Stimulated activated naive CD8-positive, alpha-beta T cell treated with anti-CD3 and anti-CD28 coated beads, Interleukin-15, Interleukin-2, amounts not matched to agents 100 U/mL and 50 U/mL, for 24 hours (primary cell): ENCODE measurements around the gene BCAP31.
A peak's percentile ranks its signal among the peaks of the same experiment; 100 is the strongest.
"Not testable (repeated sequence)": the region's sequence is repeated elsewhere in the genome, so short reads cannot be mapped to it uniquely, and the experiment has no call there.

ENCODE experiments used
- ATAC-seq: fragments of 150-1000 bp; cut with Tn5 transposase; one replicate; pipeline ENCODE4 v1.10.0; 2021
- DNase-seq: peaks from one replicate; pipeline ENCODE4 v3.0.0; 2021

BCAP31 gene

DNA sequence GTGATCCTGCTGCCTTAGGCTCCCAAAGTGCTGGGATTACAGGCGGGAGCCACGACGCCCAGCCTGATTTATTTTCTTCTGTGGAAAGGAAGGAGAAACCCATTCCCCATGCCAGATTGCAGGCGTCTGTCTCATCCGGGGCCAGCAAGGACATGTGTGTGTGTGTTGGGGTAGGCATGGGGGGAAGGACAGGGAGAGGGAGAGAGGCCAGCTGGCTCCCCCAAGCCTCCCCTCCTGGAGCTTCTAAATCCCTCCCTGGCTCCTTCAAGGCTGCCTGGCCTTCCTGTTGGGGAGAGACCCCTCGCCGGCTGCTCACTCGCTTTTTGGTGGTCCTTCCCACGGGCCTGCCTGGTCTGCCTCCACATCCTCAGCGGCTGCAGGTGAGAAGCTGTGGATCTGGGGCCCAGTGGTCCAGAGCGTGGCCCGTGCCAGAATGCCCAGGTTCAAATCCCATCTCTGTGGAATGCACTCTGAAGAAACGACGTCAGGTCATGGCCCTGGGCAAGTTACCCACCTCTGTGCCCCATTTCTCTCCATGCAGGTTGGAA lies 38.5 kb upstream of the BCAP31 start:
- DNase-seq (no peak), ATAC-seq (no peak)

DNA sequence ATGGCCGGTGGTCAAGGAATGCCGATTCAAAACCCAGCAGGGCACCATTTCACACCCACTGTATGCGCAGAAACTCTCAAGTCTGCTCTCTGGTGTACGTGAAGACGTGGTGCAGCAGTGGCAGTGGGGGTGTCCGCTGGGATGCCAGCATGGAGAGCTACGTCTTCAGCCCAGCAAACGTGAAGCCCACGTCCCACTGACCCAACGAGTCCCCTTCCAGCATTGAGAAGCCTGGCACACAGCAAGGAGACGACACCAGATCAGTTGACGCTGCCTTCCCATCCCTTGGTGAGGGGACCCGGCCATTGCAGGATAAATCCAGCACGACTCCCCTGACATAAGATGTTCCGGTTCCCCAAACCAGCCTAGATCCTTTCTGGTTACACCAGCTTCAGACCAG lies 37.7 kb upstream of the BCAP31 start:
- DNase-seq: no peak
- no peak for ATAC-seq

DNA sequence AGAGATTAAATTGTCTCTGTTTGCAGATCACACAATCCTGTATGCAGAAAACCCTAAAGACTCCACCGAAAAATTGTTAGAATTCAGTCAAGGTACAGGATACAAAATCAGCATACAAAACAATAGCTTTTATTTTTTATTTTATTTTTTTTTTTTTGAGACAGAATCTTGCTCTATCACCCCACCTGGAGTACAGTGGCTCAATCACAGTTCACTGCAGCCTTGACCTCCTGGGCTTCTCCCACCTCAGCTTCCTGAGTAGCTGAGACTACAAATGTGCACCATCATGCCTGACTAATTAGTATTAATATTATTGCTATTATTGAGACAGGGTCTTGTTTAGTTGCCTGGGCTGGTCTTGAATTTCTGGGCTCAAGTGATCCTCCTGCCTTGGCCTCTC lies 30.9 kb upstream of the BCAP31 start:
- no peak for ATAC-seq
- DNase-seq: no peak

DNA sequence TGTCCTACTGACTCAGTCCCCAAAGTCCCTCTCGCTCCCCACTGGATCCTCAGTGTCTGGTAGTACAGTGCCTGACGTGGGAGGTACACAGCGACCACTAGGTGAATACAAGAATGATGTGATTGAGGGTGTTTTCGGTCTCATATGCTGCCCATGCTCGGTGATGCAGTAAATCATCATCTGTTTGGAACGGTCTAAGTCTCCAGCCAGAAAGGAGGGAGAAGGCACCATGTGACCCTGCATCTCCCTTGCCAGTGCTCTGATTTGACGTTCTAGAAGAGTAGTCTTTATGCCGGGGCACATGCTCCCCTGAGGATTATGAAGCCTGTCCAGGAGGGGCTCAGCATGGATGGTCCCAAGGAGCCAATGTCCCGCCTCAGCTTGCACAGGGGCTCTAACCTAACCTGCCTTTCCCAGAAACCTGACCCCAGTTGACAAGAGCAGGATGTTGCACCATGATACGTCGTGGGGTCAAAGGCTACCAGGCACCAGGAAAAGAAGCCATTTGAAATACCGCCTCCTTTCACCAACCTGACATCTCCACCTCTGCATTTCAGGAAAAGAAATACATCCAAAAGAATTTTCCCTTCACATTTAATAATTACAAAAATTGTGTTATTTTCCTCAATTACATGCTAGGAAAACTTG lies 26.1 kb upstream of the BCAP31 start:
- DNase-seq (no peak), ATAC-seq (no peak)

DNA sequence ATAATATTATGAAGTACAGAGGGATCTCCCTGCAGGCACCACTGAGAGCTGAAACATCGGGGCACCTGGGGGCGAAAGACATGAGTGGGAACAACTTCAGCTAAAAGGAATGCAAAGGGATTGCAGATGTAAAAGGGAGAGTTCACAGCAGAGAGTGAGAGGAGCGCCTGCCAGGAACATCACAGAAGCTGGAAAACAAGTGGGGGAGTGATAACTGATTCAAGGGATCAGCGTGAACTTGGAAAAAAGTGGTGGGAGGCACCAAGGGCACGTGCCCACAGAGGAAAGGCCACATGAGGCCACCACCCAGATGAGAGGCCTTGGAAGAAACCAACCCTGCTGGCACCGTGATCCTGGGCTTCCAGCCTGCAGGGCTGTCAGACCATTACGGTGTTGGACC lies 24.8 kb upstream of the BCAP31 start:
- DNase-seq, ATAC-seq: not testable (repeated sequence)

- not testable (repeated sequence) for ATAC-seq, DNase-seq
Observed at GRCh38 chrX:153746991-153747390, 22.8 kb upstream of the BCAP31 start.

- ATAC-seq (no peak), DNase-seq (no peak)
Observed at GRCh38 chrX:153746359-153746758, 22.2 kb upstream of the BCAP31 start.

- ATAC-seq, DNase-seq: not testable (repeated sequence)
Observed at GRCh38 chrX:153745067-153745433, 20.9 kb upstream of the BCAP31 start.

DNA sequence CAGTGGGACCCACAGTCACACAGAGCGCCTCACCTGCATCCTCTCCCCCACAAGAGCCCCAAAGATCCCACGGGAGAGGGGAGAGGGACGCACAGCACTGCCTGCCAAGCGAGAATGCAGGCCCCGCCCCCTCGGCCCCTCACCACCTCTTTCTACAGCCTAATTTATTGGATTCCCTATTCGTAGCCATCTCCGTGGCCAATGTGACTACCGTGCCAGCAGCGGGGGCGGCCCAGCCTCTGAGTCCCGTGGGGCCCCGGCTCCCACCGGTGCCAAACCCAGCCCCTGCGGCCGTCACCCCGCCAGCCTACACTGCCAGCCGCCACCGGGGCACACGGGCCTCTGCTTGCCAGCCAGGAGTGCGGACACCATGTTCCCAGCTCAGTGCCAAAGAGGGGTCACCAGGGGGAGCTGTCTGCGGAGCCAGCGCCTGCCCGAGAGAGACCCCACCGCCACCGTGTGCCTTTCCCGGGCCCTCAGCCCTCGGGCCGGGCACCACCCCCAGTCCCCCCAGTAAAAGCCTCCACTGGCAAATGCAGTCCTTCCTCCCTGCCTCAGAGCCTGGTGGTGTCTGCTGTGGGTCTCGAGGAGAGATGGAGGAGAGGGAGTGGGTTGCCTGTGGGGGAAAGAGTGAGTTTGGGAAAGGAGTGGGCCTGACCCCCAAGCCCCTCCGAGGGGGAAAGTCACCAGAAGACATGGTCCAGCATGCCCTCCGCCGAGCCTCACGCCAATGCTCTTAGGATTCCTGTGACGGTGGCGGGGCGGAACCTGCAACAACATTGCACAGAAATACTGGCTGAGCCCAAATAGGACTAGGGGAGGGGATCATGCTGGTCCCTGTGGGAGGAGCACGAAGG lies 20.3 kb upstream of the BCAP31 start:
- ATAC-seq: no peak

GRCh38 chrX:153743468-153744209 lies 19.5 kb upstream of the BCAP31 start:
- ATAC-seq, DNase-seq: not testable (repeated sequence)

More for the DNA sequence above, 20.3 kb upstream of the BCAP31 start:
- no peak for DNase-seq

DNA sequence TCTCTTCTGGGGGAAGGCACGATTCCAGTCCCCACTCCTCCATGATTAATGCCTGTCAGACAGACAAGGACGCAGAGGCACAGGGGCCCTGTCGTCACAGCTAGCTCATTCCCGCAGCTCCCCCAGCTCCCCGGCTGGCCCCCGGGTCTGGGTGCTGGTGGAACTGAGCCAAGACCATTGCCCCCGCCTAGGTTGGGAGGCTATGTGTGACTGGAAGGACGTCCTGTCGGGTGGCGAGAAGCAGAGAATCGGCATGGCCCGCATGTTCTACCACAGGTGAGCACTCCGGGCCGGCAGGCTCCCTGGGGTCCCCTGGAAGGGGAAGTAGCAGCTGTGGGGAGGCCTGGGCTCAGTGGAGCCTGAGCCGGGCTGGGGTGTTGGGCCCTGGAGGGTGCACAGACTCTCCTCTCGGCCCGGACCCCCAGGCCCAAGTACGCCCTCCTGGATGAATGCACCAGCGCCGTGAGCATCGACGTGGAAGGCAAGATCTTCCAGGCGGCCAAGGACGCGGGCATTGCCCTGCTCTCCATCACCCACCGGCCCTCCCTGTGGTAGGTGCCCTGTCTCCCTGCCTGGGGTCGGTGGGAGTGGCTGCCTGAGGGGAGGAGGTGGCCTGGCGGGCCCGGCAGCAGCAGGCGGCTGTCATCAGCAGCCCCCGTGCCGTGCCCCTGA lies 18.7 kb upstream of the BCAP31 start:
- not testable (repeated sequence) for DNase-seq, ATAC-seq

DNA sequence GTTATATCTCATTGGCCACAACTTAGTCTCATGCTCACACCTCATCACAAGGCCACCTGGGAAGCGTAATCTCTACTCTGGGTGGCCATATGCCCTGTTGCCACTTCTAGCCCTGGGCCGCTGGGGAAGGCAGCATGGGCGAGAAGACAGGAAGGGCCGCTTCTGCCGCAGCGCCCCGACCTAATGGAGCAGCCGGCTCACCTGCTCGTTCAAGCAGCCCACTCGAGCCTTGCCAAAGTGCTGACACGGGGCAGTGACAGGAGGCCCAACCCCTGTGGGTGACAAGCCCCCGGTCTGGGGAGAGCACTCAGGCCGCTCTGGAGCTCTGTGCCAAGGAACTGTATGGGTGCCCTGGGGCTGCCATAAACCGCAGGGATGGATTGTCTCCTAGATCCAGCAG lies 17.9 kb upstream of the BCAP31 start:
- DNase-seq, ATAC-seq: not testable (repeated sequence)

GRCh38 chrX:153741446-153741845 lies 17.3 kb upstream of the BCAP31 start:
- DNase-seq (no peak), ATAC-seq (no peak)

- no peak for DNase-seq
- no peak for ATAC-seq
Observed at GRCh38 chrX:153740631-153741222, 16.5 kb upstream of the BCAP31 start.

- DNase-seq (no peak), ATAC-seq (peak; percentile 55)
Observed at GRCh38 chrX:153739754-153740486, 15.7 kb upstream of the BCAP31 start.

GRCh38 chrX:153738056-153738605 lies 13.9 kb upstream of the BCAP31 start:
- DNase-seq (no peak), ATAC-seq (no peak)

- ATAC-seq (no peak), DNase-seq (no peak)
Observed at GRCh38 chrX:153736871-153737441, 12.8 kb upstream of the BCAP31 start.

DNA sequence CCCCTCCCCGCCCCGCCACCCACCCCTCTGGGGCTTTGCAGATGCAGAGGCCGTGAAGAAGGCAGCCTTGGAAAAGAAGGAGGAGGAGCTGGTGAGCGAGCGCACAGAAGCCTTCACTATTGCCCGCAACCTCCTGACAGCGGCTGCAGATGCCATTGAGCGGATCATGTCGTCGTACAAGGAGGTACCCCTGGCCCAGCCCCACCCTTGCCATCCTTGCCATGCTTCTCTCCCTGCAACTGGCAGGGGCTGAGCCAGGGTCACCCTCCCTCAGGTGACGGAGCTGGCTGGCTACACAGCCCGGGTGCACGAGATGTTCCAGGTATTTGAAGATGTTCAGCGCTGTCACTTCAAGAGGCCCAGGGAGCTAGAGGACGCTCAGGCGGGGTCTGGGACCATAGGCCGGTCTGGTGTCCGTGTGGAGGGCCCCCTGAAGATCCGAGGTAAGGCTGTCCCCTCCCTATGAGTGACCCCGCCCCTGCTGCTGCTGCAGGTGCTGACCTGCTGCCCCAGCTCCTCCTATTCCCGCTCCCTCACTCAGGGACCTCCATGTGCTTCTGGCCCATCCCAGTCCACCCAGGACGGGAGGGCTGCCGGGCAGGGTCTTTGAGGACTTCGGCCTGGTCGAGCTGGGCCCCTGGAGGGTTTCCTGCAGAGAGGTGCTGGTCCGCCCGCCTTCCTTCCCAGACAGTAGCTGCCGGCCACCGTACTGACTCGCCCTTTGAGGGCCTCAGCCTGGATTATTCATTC lies 12.1 kb upstream of the BCAP31 start:
- ATAC-seq: no peak
- no peak for DNase-seq

- DNase-seq (no peak), ATAC-seq (peak; percentile 65)
Observed at GRCh38 chrX:153735274-153735673, 11.1 kb upstream of the BCAP31 start.
